ENCODE measurements around the gene C5orf63. TPM values are rescaled to one million over a fixed set of nuclear protein-coding genes. Genes with fewer than 3 reads are reported as not detected.

Gene C5orf63
- total RNA-seq, 1 experiment from 2014 or later: 1.2 TPM

DNA sequence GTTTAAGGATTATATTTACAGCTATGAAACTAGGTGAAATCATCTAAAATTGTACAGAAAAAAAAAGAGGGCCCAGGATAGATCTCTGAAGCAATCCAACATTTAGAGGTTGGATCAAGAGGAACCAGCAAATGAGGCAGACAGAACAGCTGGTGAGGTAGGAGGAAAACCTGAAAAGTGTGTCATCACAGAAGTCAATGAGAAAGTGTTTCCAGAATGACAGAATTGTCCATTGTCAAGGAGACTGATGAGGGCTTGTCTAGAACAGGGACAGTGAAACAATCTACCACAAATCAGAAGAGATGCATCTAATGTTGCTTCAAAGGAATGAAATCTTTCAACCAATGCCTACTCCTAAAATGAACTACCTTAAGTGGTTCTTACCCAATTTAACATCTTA lies 6.6 kb downstream of the C5orf63 start:
- Histone ChIP-seq H3K27me3 (ENCODE audit: insufficient read depth, low read length) (no peaks in the 10 kb centered on the region), H4K20me1 (ENCODE audit: control insufficient read depth, insufficient read depth, insufficient read length) (no peaks in the 10 kb centered on the region), H2AFZ (ENCODE audit: low read length) (no peak overlapping the region), H3K9ac (ENCODE audit: extremely low read depth, insufficient read length, low read length) (no peak overlapping the region), H2BK5ac (ENCODE audit: insufficient read length, low read length) (no peak overlapping the region), H3K4me2 (ENCODE audit: insufficient read depth, insufficient read length, low read length) (no peak overlapping the region), H4K91ac (ENCODE audit: insufficient read length, low read depth, low read length) (no peak overlapping the region), H3K23me2 (ENCODE audit: insufficient read length, low read depth, low read length, poor library complexity, severe bottlenecking) (no peaks in the 10 kb centered on the region), H3K14ac (ENCODE audit: insufficient read depth, low read length) (no peak overlapping the region), H3K4me1 (ENCODE audit: insufficient read depth, low read length) (peaks cover 3% of the 10 kb centered on the region; the same call in 1 of the 2 replicates), H3T11ph (ENCODE audit: low read length) (no peak overlapping the region), H3K9me3 (ENCODE audit: control insufficient read depth, low read depth, low read length) (no peaks in the 10 kb centered on the region), H3K23ac (ENCODE audit: insufficient read length, low read depth, low read length) (no peak overlapping the region), H2BK12ac (ENCODE audit: insufficient read length, low read depth, low read length) (no peak overlapping the region), H3K56ac (ENCODE audit: insufficient read length, low read depth, low read length) (no peak overlapping the region), H4K8ac (replicated peaks; ENCODE audit: insufficient read length, low read depth, low read length) (no peak overlapping the region), H2BK120ac (ENCODE audit: low read depth, low read length, poor library complexity, severe bottlenecking) (no peak overlapping the region), H3K4ac (ENCODE audit: low read depth, low read length) (no peak overlapping the region), H3K27ac (ENCODE audit: insufficient read length, low read depth, low read length) (no peak overlapping the region), H2BK20ac (ENCODE audit: low read depth, low read length, poor library complexity, severe bottlenecking) (no peak overlapping the region), H3K18ac (ENCODE audit: insufficient read length, low read depth, low read length) (no peak overlapping the region), H2AK5ac (ENCODE audit: insufficient read length, low read length) (no peak overlapping the region), H2BK15ac (ENCODE audit: low read depth, low read length) (no peak overlapping the region), H3K79me1 (ENCODE audit: insufficient read depth, low read depth, low read length, poor library complexity, severe bottlenecking) (no peaks in the 10 kb centered on the region), H4K5ac (ENCODE audit: insufficient read length, low read depth, low read length) (no peak overlapping the region), H3K79me2 (ENCODE audit: insufficient read depth, low read length) (no peaks in the 10 kb centered on the region)
- TF ChIP-seq, protein P1, sequence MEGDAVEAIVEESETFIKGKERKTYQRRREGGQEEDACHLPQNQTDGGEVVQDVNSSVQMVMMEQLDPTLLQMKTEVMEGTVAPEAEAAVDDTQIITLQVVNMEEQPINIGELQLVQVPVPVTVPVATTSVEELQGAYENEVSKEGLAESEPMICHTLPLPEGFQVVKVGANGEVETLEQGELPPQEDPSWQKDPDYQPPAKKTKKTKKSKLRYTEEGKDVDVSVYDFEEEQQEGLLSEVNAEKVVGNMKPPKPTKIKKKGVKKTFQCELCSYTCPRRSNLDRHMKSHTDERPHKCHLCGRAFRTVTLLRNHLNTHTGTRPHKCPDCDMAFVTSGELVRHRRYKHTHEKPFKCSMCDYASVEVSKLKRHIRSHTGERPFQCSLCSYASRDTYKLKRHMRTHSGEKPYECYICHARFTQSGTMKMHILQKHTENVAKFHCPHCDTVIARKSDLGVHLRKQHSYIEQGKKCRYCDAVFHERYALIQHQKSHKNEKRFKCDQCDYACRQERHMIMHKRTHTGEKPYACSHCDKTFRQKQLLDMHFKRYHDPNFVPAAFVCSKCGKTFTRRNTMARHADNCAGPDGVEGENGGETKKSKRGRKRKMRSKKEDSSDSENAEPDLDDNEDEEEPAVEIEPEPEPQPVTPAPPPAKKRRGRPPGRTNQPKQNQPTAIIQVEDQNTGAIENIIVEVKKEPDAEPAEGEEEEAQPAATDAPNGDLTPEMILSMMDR (conservative IDR thresholded peaks at IDR 0.05): no peak
- Mint-ChIP-seq H3K27me3 (ENCODE audit: low read depth) (no peaks in the 10 kb centered on the region), H3K36me3 (ENCODE audit: insufficient read depth in 1 of 3, low read depth in 3 of 3) (no peaks in the 10 kb centered on the region), H3K27ac (no peak overlapping the region), H3K4me3 (no peak overlapping the region), H3K9me3 (no peaks in the 10 kb centered on the region), H3K4me1 (peaks cover 34 to 38% of the 10 kb centered on the region in 2 experiments)
- DNase-seq: no peak

All from H9 (cell line).